NCI-H1694 (cell line): Measurements from ENCODE around the gene FER.
"Not testable (repeated sequence)": the region's sequence is repeated elsewhere in the genome, so short reads cannot be mapped to it uniquely, and the experiment has no call there.

Experiments used
- DNase-seq: peaks from one replicate; lab custom pipeline; 2025; lab: John Stamatoyannopoulos, UW

FER gene

GRCh38 chr5:108881133-108881532 lies 133.4 kb downstream of the FER start:
- DNase-seq, result no peak

- no peak for DNase-seq
Measured at GRCh38 chr5:108884736-108885135, 137.0 kb downstream of the FER start.

GRCh38 chr5:108898257-108898656 lies 150.6 kb downstream of the FER start:
- DNase-seq, result no peak

- no peak for DNase-seq
Measured at GRCh38 chr5:108898707-108899106, 151.0 kb downstream of the FER start.

GRCh38 chr5:108899244-108899643 lies 151.5 kb downstream of the FER start:
- DNase-seq, result not testable (repeated sequence)

GRCh38 chr5:108900668-108901067 lies 153.0 kb downstream of the FER start:
- no peak for DNase-seq

GRCh38 chr5:108905805-108906204 lies 158.1 kb downstream of the FER start:
- DNase-seq, result no peak

GRCh38 chr5:108910627-108911026 lies 162.9 kb downstream of the FER start:
- DNase-seq, result no peak

GRCh38 chr5:108911055-108911454 lies 163.4 kb downstream of the FER start:
- no peak for DNase-seq

- no peak for DNase-seq
Measured at GRCh38 chr5:108917596-108917995, 169.9 kb downstream of the FER start.

- no peak for DNase-seq
Measured at GRCh38 chr5:108919591-108920326, 172.1 kb downstream of the FER start.

- no peak for DNase-seq
Measured at GRCh38 chr5:108924457-108924961, 176.8 kb downstream of the FER start.

GRCh38 chr5:108925073-108925472 lies 177.4 kb downstream of the FER start:
- DNase-seq, result no peak

GRCh38 chr5:108930107-108930506 lies 182.4 kb downstream of the FER start:
- DNase-seq, result no peak

GRCh38 chr5:108935611-108936010 lies 187.9 kb downstream of the FER start:
- no peak for DNase-seq

GRCh38 chr5:108937221-108937620 lies 189.5 kb downstream of the FER start:
- no peak for DNase-seq

GRCh38 chr5:108940506-108940905 lies 192.8 kb downstream of the FER start:
- DNase-seq, result no peak

- DNase-seq, result no peak
Measured at GRCh38 chr5:108941746-108942145, 194.0 kb downstream of the FER start.

GRCh38 chr5:108942701-108943100 lies 195.0 kb downstream of the FER start:
- no peak for DNase-seq

- no peak for DNase-seq
Measured at GRCh38 chr5:108945094-108945493, 197.4 kb downstream of the FER start.

GRCh38 chr5:108946008-108946407 lies 198.3 kb downstream of the FER start:
- DNase-seq, result no peak

- DNase-seq, result no peak
Measured at GRCh38 chr5:108947164-108947563, 199.5 kb downstream of the FER start.

GRCh38 chr5:108950276-108950675 lies 202.6 kb downstream of the FER start:
- DNase-seq, result no peak

- no peak for DNase-seq
Measured at GRCh38 chr5:108953940-108954339, 206.2 kb downstream of the FER start.
